ENCODE measurements around the gene GNAZ. TPM values are rescaled to one million over a fixed set of nuclear protein-coding genes. Genes with fewer than 3 reads are reported as not detected.

GNAZ gene
- polyA plus RNA-seq, 2 of the 4 experiments (the other 2 are of a cell fraction) = 1.9 to 2.5 TPM

GRCh38 chr22:23079240-23079768, 9.0 kb downstream of the GNAZ start:
- ATAC-seq (no peak), FAIRE-seq (no peak), DNase-seq (ENCODE audit: low read depth in 1 of 2, low spot score in 1 of 2) (no peak)
- no peak overlapping the region for H3K4me2 ChIP-seq
- no peak overlapping the region for H3K4me3 ChIP-seq
- ChIA-PET CTCF (no interaction called here), POLR2A (no interaction called here)
- TF ChIP-seq ELK1 (IDR thresholded peaks at IDR 0.05; ENCODE audit: low read depth, low read length) = no peak
- TF ChIP-seq POLR2A (IDR thresholded peaks at IDR 0.05; ENCODE audit: low read length) = no peak
- TF ChIP-seq CBX8 (IDR thresholded peaks at IDR 0.05) = no peak
- no peak for TF ChIP-seq CTCF (IDR thresholded peaks at IDR 0.05)
- TF ChIP-seq FOSB (CRISPR knock-in tag; IDR thresholded peaks at IDR 0.05) = no peak
- TF ChIP-seq FOXS1 (CRISPR knock-in tag; IDR thresholded peaks at IDR 0.05) = no peak
- no peak for TF ChIP-seq TP53 (CRISPR knock-in tag; IDR thresholded peaks at IDR 0.05)
- no peak for TF ChIP-seq PHF8 (IDR thresholded peaks at IDR 0.05; ENCODE audit: borderline replicate concordance, low read depth)
- no peak for TF ChIP-seq E2F6 (IDR thresholded peaks at IDR 0.05; ENCODE audit: borderline replicate concordance, low read depth)
- TF ChIP-seq USF2 (IDR thresholded peaks at IDR 0.05) = no peak
- TF ChIP-seq ZFP36 (IDR thresholded peaks at IDR 0.05; ENCODE audit: borderline replicate concordance, partially characterized antibody) = no peak
- no peak for TF ChIP-seq HEYL (CRISPR knock-in tag; IDR thresholded peaks at IDR 0.05)
- TF ChIP-seq EHF (CRISPR knock-in tag; IDR thresholded peaks at IDR 0.05) = no peak
- TF ChIP-seq BCL3 (IDR thresholded peaks at IDR 0.05) = no peak
- TF ChIP-seq FOSL2 (IDR thresholded peaks at IDR 0.05) = no peak
- no peak for TF ChIP-seq FOSL2 (CRISPR knock-in tag; IDR thresholded peaks at IDR 0.05)
- no peak for TF ChIP-seq TFCP2L1 (CRISPR knock-in tag; IDR thresholded peaks at IDR 0.05)
- no peak for TF ChIP-seq KDM1A (IDR thresholded peaks at IDR 0.05; ENCODE audit: low read depth)
- no peak for TF ChIP-seq CHD2 (IDR thresholded peaks at IDR 0.05; ENCODE audit: low read length, partially characterized antibody)
- no peaks in the 10 kb centered on the region for H3K9me3 ChIP-seq
- no peaks in the 10 kb centered on the region for H3K4me1 ChIP-seq
- no peak overlapping the region for H3K27ac ChIP-seq
- 92% methylated on average over 9 of the region's 9 CpGs for WGBS (ENCODE audit: missing lambda C conversion rate)

- 84% methylated on average over 9 of the region's 9 CpGs for WGBS (ENCODE audit: missing lambda C conversion rate)
- DNase-seq (ENCODE audit: low read depth in 1 of 2, low spot score in 1 of 2) (no peak), ATAC-seq (no peak), FAIRE-seq (no peak)
- no peak overlapping the region for H3K27ac ChIP-seq
- no peaks in the 10 kb centered on the region for H3K4me1 ChIP-seq
- no peak overlapping the region for H3K4me3 ChIP-seq
- no peaks in the 10 kb centered on the region for H3K9me3 ChIP-seq
- TF ChIP-seq ESRRA (IDR thresholded peaks at IDR 0.05; ENCODE audit: borderline replicate concordance, low read length) (no peak), PHF8 (IDR thresholded peaks at IDR 0.05; ENCODE audit: borderline replicate concordance, low read depth) (no peak), MAFK (IDR thresholded peaks at IDR 0.05; ENCODE audit: partially characterized antibody) (peak; percentile 34)
- ChIA-PET POLR2A (no interaction called here), CTCF (no interaction called here)
- H3K4me2 ChIP-seq = no peak overlapping the region
Measured at GRCh38 chr22:23079814-23080521, 9.6 kb downstream of the GNAZ start.

Measured in A549 (cell line).